SIG-M5 treated with dmso at 0.1 percent for 504 hours (cell line): Measurements from ENCODE around the gene CLDN34.

Source experiments
- DNase-seq: peaks from one replicate; lab custom pipeline; 2025; ENCODE audit not compliant: unreplicated experiment; lab: John Stamatoyannopoulos, UW

CLDN34 gene

DNA sequence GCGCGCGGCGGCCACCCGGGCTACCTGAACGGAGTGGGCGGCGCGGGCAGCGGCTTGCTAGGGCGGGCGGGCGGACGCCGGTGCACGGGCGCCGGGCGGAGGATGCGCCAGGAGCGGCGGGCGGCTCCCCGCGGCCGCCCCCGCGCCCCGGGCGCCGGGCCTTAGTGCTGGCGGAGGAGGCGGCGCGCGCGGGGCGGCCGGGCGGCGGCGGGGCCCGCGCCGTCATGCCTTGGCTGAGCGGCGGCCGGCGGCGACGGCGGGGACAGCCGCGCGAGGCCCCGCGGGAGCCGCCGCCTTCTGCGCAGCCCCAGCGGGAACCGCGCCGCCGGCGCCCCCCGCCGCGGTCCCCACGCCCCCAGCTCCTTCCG lies 48.2 kb downstream of the CLDN34 start:
- no peak for DNase-seq

- no peak for DNase-seq
Measured at GRCh38 chrX:10015723-10016518, 48.8 kb downstream of the CLDN34 start.

DNA sequence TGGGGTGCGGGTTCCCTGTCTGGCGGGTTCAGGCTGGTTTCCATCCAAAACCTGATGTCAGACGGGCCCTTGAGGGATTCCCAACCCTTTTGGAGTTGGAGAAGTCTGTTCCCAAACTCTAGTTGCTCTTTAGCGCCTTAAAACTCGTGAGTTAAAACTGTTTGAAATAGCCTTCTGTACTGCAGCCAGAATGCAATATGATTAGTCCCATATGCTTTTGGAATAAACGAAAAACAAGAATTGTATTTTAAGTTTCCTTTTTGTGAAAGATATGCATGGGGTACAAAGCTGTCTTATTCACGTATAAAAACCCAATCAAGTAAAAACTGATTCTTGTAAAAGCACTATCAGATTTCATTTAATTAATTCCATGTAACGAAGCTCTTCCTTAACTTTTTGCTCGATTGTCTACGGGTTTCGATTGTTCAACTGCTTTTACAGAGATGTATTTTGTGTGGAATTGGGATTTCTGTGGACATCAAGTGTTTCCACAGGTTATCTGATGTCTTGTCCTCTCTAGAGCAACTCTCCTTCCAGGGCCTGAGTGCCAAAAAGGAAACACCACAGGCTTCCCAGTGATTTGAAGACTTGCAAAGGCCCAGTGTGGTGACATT lies 49.5 kb downstream of the CLDN34 start:
- DNase-seq, result no peak

- peak; percentile 42 for DNase-seq
Measured at GRCh38 chrX:10017872-10018271, 50.7 kb downstream of the CLDN34 start.
